ENCODE measurements around the gene POLK. TPM values are rescaled to one million over a fixed set of nuclear protein-coding genes. Genes with fewer than 3 reads are reported as not detected.
"Not testable (repeated sequence)": the region's sequence is repeated elsewhere in the genome, so short reads cannot be mapped to it uniquely, and the experiment has no call there.

POLK gene
- total RNA-seq, 2 experiments from 2014 or later: 35.5 to 49.1 TPM

DNA sequence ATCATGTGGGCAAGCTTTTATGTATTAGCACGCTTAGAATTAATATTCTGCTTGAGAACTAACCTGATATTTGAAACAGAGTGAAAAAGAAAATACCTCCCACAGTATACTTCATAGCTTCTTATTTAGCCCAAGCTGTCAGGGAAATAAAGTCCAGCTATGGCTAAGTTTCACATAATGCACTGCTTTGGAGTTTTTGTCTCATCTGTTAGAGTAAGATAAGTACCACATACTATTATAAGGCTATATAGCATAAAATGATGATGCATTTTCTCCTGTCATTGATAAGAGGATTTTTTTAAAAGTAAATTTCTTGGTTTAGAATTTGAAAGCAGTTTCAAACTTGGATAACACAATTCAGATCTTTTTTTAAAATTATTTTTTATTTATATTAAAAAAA lies 97.2 kb downstream of the POLK start:
- no peak for ATAC-seq

GRCh38 chr5:75610201-75610600 lies 98.5 kb downstream of the POLK start:
- Mint-ChIP-seq H3K4me3 (no peak overlapping the region), H3K4me1 (peaks cover 6% of the 10 kb centered on the region), H3K36me3 (ENCODE audit: low read depth) (peaks cover 3% of the 10 kb centered on the region), H3K9me3 (ENCODE audit: low read depth) (no peaks in the 10 kb centered on the region), H3K27ac (no peak overlapping the region), H3K27me3 (peaks cover 11% of the 10 kb centered on the region)
- DNase-seq (no peak), ATAC-seq (no peak)
- CTCF ChIA-PET: no interaction called here
- intact Hi-C loops (cut with DNase I, micrococcal nuclease): no loop called here
- POLR2A ChIA-PET: interaction anchor here (0.6 kb wide), 1 partner anchor 15 kb away, joined by 3 read pairs; no protein-coding TSS in a partner anchor

More for the DNA sequence above, 97.2 kb downstream of the POLK start:
- Mint-ChIP-seq H3K9me3 (ENCODE audit: low read depth) (no peaks in the 10 kb centered on the region), H3K4me3 (no peak overlapping the region), H3K4me1 (peaks cover 6% of the 10 kb centered on the region), H3K36me3 (ENCODE audit: low read depth) (peaks cover 14% of the 10 kb centered on the region), H3K27ac (no peak overlapping the region), H3K27me3 (peaks cover 11% of the 10 kb centered on the region)
- POLR2A ChIA-PET: no interaction called here
- CTCF ChIA-PET: no interaction called here
- DNase-seq: no peak
- intact Hi-C loops (cut with DNase I, micrococcal nuclease): no loop called here

DNA sequence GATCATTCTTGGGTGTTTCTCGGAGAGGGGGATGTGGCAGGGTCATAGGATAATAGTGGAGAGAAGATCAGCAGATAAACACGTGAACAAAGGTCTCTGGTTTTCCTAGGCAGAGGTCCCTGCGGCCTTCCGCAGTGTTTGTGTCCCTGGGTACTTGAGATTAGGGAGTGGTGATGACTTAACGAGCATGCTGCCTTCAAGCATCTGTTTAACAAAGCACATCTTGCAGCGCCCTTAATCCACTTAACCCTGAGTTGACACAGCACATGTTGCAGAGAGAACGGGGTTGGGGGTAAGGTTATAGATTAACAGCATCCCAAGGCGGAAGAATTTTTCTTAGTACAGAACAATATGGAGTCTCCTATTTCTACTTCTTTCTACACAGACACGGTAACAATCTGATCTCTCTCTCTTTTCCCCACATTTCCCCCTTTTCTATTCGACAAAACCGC lies 99.2 kb downstream of the POLK start:
- H3K9me3 Mint-ChIP-seq (ENCODE audit: low read depth); POLR2A ChIA-PET; intact Hi-C loops (cut with DNase I, micrococcal nuclease); H3K27ac Mint-ChIP-seq; H3K4me3 Mint-ChIP-seq; H3K4me1 Mint-ChIP-seq; CTCF ChIA-PET; H3K36me3 Mint-ChIP-seq (ENCODE audit: low read depth); DNase-seq; ATAC-seq: not testable (repeated sequence)
- peaks cover 11% of the 10 kb centered on the region for H3K27me3 Mint-ChIP-seq

GRCh38 chr5:75611311-75612225 lies 99.9 kb downstream of the POLK start, which contains the start of gene ANKDD1B:
Gene ANKDD1B, plus strand, starts transcription at chr5:75611453. Its CDS starts 182 bp downstream, at chr5:75611635.
- POLR2A ChIA-PET: interaction anchor here (0.6 kb wide), 1 partner anchor 930 kb away, joined by 3 read pairs; no protein-coding TSS in a partner anchor
- Mint-ChIP-seq H3K9me3 (ENCODE audit: low read depth) (no peaks in the 10 kb centered on the region), H3K36me3 (ENCODE audit: low read depth) (peaks cover 3% of the 10 kb centered on the region), H3K27ac (no peak within 1 kb of the TSS), H3K27me3 (peaks cover 11% of the 10 kb centered on the region), H3K4me3 (no peak within 1 kb of the TSS), H3K4me1 (peaks cover 6% of the 10 kb centered on the region)
- CTCF ChIA-PET: no interaction called here
- ATAC-seq: no peak
- intact Hi-C loops (cut with DNase I, micrococcal nuclease): no loop called here
- peak; percentile 9 for DNase-seq

- H3K36me3 Mint-ChIP-seq (ENCODE audit: low read depth): no peaks in the 10 kb centered on the region
- H3K4me1 Mint-ChIP-seq: peaks cover 6% of the 10 kb centered on the region
- no peak for DNase-seq
- intact Hi-C loops (cut with DNase I, micrococcal nuclease): no loop called here
- H3K4me3 Mint-ChIP-seq: no peak overlapping the region
- ATAC-seq: no peak
- peaks cover 11% of the 10 kb centered on the region for H3K27me3 Mint-ChIP-seq
- H3K27ac Mint-ChIP-seq: no peak overlapping the region
- no peaks in the 10 kb centered on the region for H3K9me3 Mint-ChIP-seq (ENCODE audit: low read depth)
- ChIA-PET CTCF (interaction anchor here (0.5 kb wide), 1 partner anchor 679 kb away, joined by 3 read pairs; no protein-coding TSS in a partner anchor), POLR2A (no interaction called here)
Observed at GRCh38 chr5:75612226-75612569, 100.5 kb downstream of the POLK start.

DNA sequence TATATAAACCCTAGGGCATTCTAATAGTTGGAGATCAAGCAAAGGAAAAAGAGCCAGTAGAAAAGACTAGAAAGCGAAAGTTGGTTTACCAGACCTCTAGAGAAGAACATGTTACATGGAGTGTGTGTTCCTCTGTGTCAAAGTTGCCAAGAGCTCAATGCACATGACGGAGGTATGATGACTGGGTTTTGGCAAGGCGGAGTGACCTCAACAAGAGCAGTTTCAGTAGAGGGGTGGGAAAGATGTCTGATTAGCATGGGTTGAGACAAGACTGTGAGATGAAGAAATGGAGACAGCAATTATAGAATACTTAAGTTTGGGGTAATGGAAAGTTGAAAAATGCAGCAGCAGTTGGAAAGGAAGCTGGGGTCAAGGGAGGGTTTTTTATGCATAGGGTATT lies 101.2 kb downstream of the POLK start:
- Mint-ChIP-seq H3K4me3 (no peak overlapping the region), H3K36me3 (ENCODE audit: low read depth) (no peaks in the 10 kb centered on the region), H3K4me1 (peaks cover 6% of the 10 kb centered on the region), H3K27ac (no peak overlapping the region), H3K9me3 (ENCODE audit: low read depth) (no peaks in the 10 kb centered on the region), H3K27me3 (peaks cover 11% of the 10 kb centered on the region)
- ATAC-seq (no peak), DNase-seq (no peak)
- CTCF ChIA-PET: interaction anchor here (0.5 to 0.6 kb wide), 2 partner anchors 8 to 678 kb away, joined by 3 read pairs; no protein-coding TSS in a partner anchor
- intact Hi-C loops (cut with DNase I, micrococcal nuclease): no loop called here
- POLR2A ChIA-PET: no interaction called here

- DNase-seq (no peak), ATAC-seq (no peak)
- ChIA-PET POLR2A (no interaction called here), CTCF (no interaction called here)
- Mint-ChIP-seq H3K27me3 (peaks cover 11% of the 10 kb centered on the region), H3K4me1 (peaks cover 6% of the 10 kb centered on the region), H3K4me3 (no peak overlapping the region), H3K9me3 (ENCODE audit: low read depth) (no peaks in the 10 kb centered on the region), H3K36me3 (ENCODE audit: low read depth) (no peaks in the 10 kb centered on the region), H3K27ac (no peak overlapping the region)
- intact Hi-C loops (cut with DNase I, micrococcal nuclease): no loop called here
Observed at GRCh38 chr5:75614176-75614575, 102.5 kb downstream of the POLK start.

- Mint-ChIP-seq H3K36me3 (ENCODE audit: low read depth) (no peaks in the 10 kb centered on the region), H3K4me1 (no peaks in the 10 kb centered on the region), H3K27ac (no peak overlapping the region), H3K4me3 (no peak overlapping the region), H3K27me3 (peaks cover 2% of the 10 kb centered on the region), H3K9me3 (ENCODE audit: low read depth) (no peaks in the 10 kb centered on the region)
- ATAC-seq (no peak), DNase-seq (no peak)
- ChIA-PET POLR2A (no interaction called here), CTCF (interaction anchor here (1.0 to 1.1 kb wide), 2 partner anchors 65 to 134 kb away, joined by 3 read pairs; no protein-coding TSS in a partner anchor)
- intact Hi-C loops (cut with DNase I, micrococcal nuclease): no loop called here
Observed at GRCh38 chr5:75616371-75616881, 104.7 kb downstream of the POLK start.

GRCh38 chr5:75616971-75617621 lies 105.4 kb downstream of the POLK start:
- H3K36me3 Mint-ChIP-seq (ENCODE audit: low read depth): no peaks in the 10 kb centered on the region
- CTCF ChIA-PET: interaction anchor here (0.6 to 1.1 kb wide), 3 partner anchors 14 to 134 kb away, joined by 3 read pairs; no protein-coding TSS in a partner anchor
- H3K4me1 Mint-ChIP-seq: no peaks in the 10 kb centered on the region
- DNase-seq: no peak
- no peak overlapping the region for H3K27ac Mint-ChIP-seq
- intact Hi-C loops (cut with DNase I, micrococcal nuclease): no loop called here
- no peak for ATAC-seq
- POLR2A ChIA-PET: no interaction called here
- H3K27me3 Mint-ChIP-seq: peaks cover 2% of the 10 kb centered on the region
- no peaks in the 10 kb centered on the region for H3K9me3 Mint-ChIP-seq (ENCODE audit: low read depth)
- H3K4me3 Mint-ChIP-seq: no peak overlapping the region

DNA sequence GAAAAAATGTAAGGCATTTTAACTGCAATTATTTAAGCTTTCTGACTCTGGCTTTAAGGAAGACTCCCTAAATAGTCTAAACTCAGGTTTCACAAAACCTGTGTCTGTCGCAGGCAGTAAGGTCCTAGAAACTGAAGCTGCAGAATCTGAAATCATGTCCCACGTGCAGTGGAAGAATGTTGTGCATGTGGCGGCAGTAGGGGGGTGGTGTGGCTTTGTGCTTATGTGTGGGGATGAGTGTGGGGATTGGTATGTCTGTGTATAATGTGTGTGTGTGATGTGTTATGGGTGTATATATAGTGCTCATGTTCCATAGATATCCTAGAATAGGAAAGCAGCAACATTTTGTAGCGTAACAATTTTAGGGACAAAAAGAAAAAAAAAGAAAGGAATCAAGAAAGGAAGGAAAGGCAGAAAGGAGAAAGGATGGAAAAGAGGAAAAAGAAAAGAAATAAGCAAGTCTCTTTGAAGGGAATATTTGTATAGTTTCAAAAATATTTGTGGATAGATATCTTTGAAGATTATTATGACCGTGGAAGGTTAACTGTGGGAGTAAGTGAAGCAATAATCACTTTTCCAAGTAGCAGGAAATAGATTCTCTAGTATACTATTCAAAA lies 106.2 kb downstream of the POLK start:
- Mint-ChIP-seq H3K4me1 (no peaks in the 10 kb centered on the region), H3K4me3 (no peak overlapping the region), H3K27ac (no peak overlapping the region), H3K36me3 (ENCODE audit: low read depth) (no peaks in the 10 kb centered on the region), H3K9me3 (ENCODE audit: low read depth) (no peaks in the 10 kb centered on the region), H3K27me3 (peaks cover 2% of the 10 kb centered on the region)
- ATAC-seq (no peak), DNase-seq (no peak)
- ChIA-PET POLR2A (no interaction called here), CTCF (no interaction called here)
- intact Hi-C loops (cut with DNase I, micrococcal nuclease): no loop called here

DNA sequence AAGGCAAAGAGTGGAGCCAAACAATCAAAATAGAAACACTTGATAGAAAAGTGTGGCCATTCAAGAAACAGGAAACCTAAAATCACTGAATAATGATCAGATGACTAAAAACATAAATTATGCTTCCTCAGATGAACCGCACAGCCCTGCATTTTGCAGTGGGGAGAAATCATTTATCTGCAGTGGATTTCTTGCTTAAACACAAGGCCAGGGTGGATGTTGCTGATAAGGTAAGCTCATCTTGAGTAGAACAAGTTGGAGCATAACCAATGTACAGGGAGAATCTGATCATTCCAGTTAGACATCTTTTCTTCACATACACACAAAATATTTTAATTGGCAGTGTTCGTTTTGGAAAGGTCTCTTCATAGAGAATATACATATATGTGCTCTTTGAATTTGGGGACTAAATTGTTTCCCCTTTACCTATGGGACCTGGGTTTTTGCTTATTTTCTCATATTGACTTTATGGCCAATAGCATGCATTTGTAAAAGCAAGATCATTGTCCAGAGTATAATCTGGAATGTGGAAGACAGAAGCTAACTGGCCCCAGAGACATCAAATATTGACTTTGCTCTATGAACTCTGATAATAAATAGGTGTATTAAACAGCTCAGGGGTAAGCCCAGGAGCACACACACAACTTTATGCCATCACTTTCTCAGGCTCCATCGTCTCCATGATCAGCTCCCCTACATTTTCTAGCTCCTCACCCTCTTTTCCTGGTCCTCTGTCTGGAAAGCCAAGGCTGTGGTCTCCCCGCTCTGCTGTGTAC lies 108.7 kb downstream of the POLK start:
- Mint-ChIP-seq H3K36me3 (ENCODE audit: low read depth) (no peaks in the 10 kb centered on the region), H3K9me3 (ENCODE audit: low read depth) (no peaks in the 10 kb centered on the region), H3K4me1 (no peaks in the 10 kb centered on the region), H3K27me3 (no peaks in the 10 kb centered on the region), H3K4me3 (no peak overlapping the region), H3K27ac (no peak overlapping the region)
- ChIA-PET POLR2A (no interaction called here), CTCF (interaction anchor here (1.1 kb wide), 1 partner anchor 10 kb away, joined by 5 read pairs; no protein-coding TSS in a partner anchor)
- intact Hi-C loops (cut with DNase I, micrococcal nuclease): no loop called here
- DNase-seq (no peak), ATAC-seq (no peak)
